Uterus (tissue), 4 donors: ENCODE results near the gene PPM1F. TPM values are rescaled to one million over a fixed set of nuclear protein-coding genes. Genes with fewer than 3 reads are reported as not detected.

ENCODE experiments used
- DNase-seq, 2 donors: peaks; one replicate each; pipeline ENCODE4 v3.0.0-alpha.2; 2019 to 2020
- H3K27ac ChIP-seq, 2 donors: fragments of 200-600 bp; sonication (generic); 1 replicate in 1 of 2; 2 replicates in 1 of 2; pipeline ENCODE4 v1.5.1; 2016 to 2018
- H3K27me3 ChIP-seq, 2 donors: fragments of 200-600 bp; sonication (generic); one replicate each; pipeline ENCODE4 v1.5.1; 2018 to 2019; ENCODE audit warnings: control low read depth in 1 of 2
- H3K36me3 ChIP-seq, 2 donors: fragments of 200-600 bp; sonication (generic); one replicate each; pipeline ENCODE4 v1.5.1; 2019; ENCODE audit warnings: control low read depth in 1 of 2
- H3K4me1 ChIP-seq, 2 donors: fragments of 200-600 bp; sonication (generic); one replicate each; pipeline ENCODE4 v1.5.1; 2018 to 2019; ENCODE audit warnings: control low read depth in 1 of 2
- H3K4me3 ChIP-seq, 2 donors: fragments of 200-600 bp; sonication (generic); 1 replicate in 1 of 2; 2 replicates in 1 of 2; pipeline ENCODE4 v1.5.1; 2018 to 2019; ENCODE audit warnings: mild to moderate bottlenecking in 1 of 2
- H3K9me3 ChIP-seq, 2 donors: fragments of 200-600 bp; sonication (generic); one replicate each; pipeline ENCODE4 v1.5.1; 2019; ENCODE audit warnings: control low read depth in 1 of 2
- CTCF ChIP-seq, 4 experiments: fragments of 200-600 bp in 2 of 4; fragments of 450-650 bp in 2 of 4; sonication (generic) in 2 of 4; IDR thresholded peaks; one replicate each; pipeline ENCODE4 v1.5.1; 2016 to 2019; ENCODE audit warnings: antibody characterized with exemption in 4 of 4, mild to moderate bottlenecking in 2 of 4, moderate library complexity in 1 of 4
- POLR2A ChIP-seq, 2 donors: fragments of 450-650 bp; IDR thresholded peaks; one replicate each; pipeline ENCODE4 v1.6.1; 2016; ENCODE audit warnings: antibody characterized with exemption in 2 of 2, mild to moderate bottlenecking in 1 of 2, moderate library complexity in 1 of 2
- intact Hi-C: fragments of 100-400 bp; cut with DNase I; formaldehyde crosslinking; loops from one replicate; pipeline ENCODE4 v1.15.1; 2023; ENCODE audit warnings: low total_unique reads
- total RNA-seq, 4 donors: library from RNA; depleted of rRNA in 3 of 4; stranded (reverse); fragments of >200 nt in 3 of 4; gene quantifications; one replicate each; pipeline versions ENCODE4 v1.1.0 to v1.2.4, GENCODE V29; 2014 to 2023
- donor health status: DM: yes; HTN: yes; CAD: no.

The PPM1F gene
- total RNA-seq, 4 donors from 2014 or later: 16.2 to 67.3 (median 48.8) TPM

GRCh38 chr22:21931056-21931455 is 21.6 kb downstream of the PPM1F start:
- H3K27ac ChIP-seq: no peak overlapping the region
- intact Hi-C loops: no loop called here
- no peaks in the 10 kb centered on the region for H3K36me3 ChIP-seq
- DNase-seq: no peak
- no peak overlapping the region for H3K4me3 ChIP-seq
- no peak for TF ChIP-seq POLR2A (IDR thresholded peaks at IDR 0.05)
- TF ChIP-seq CTCF (IDR thresholded peaks at IDR 0.05): no peak
- H3K4me1 ChIP-seq: no peaks in the 10 kb centered on the region
- no peaks in the 10 kb centered on the region for H3K9me3 ChIP-seq
- no peaks in the 10 kb centered on the region for H3K27me3 ChIP-seq

GRCh38 chr22:21929253-21929652 is 23.4 kb downstream of the PPM1F start:
- intact Hi-C loops: no loop called here
- TF ChIP-seq POLR2A (IDR thresholded peaks at IDR 0.05) (no peak), CTCF (IDR thresholded peaks at IDR 0.05) (no peak)
- no peaks in the 10 kb centered on the region for H3K9me3 ChIP-seq

GRCh38 chr22:21928048-21928447 is 24.6 kb downstream of the PPM1F start:
- H3K36me3 ChIP-seq: no peaks in the 10 kb centered on the region
- no peak overlapping the region for H3K27ac ChIP-seq

More at GRCh38 chr22:21929253-21929652, 23.4 kb downstream of the PPM1F start:
- Histone ChIP-seq H3K4me3 (no peak overlapping the region), H3K36me3 (no peaks in the 10 kb centered on the region), H3K27me3 (no peaks in the 10 kb centered on the region), H3K4me1 (no peaks in the 10 kb centered on the region), H3K27ac (no peak overlapping the region)
- no peak for DNase-seq

GRCh38 chr22:21927174-21927823 is 25.3 kb downstream of the PPM1F start:
- Histone ChIP-seq H3K27me3 (no peaks in the 10 kb centered on the region), H3K27ac (no peak overlapping the region), H3K4me1 (no peaks in the 10 kb centered on the region), H3K4me3 (no peak overlapping the region), H3K36me3 (no peaks in the 10 kb centered on the region), H3K9me3 (no peaks in the 10 kb centered on the region)
- TF ChIP-seq POLR2A (IDR thresholded peaks at IDR 0.05): no peak
- TF ChIP-seq CTCF (IDR thresholded peaks at IDR 0.05): no peak
- DNase-seq: no peak
- intact Hi-C loops: no loop called here

More at GRCh38 chr22:21928048-21928447, 24.6 kb downstream of the PPM1F start:
- H3K9me3 ChIP-seq: no peaks in the 10 kb centered on the region
- H3K4me1 ChIP-seq: no peaks in the 10 kb centered on the region
- intact Hi-C loops: no loop called here
- H3K4me3 ChIP-seq: no peak overlapping the region
- no peak for DNase-seq
- TF ChIP-seq POLR2A (IDR thresholded peaks at IDR 0.05): no peak
- no peak for TF ChIP-seq CTCF (IDR thresholded peaks at IDR 0.05)
- no peaks in the 10 kb centered on the region for H3K27me3 ChIP-seq

GRCh38 chr22:21926728-21927127 is 25.9 kb downstream of the PPM1F start:
- no peak for DNase-seq
- no peak for TF ChIP-seq CTCF (IDR thresholded peaks at IDR 0.05)
- no peak for TF ChIP-seq POLR2A (IDR thresholded peaks at IDR 0.05)
- Histone ChIP-seq H3K27ac (no peak overlapping the region), H3K4me1 (no peaks in the 10 kb centered on the region), H3K36me3 (no peaks in the 10 kb centered on the region), H3K27me3 (no peaks in the 10 kb centered on the region), H3K4me3 (no peak overlapping the region), H3K9me3 (no peaks in the 10 kb centered on the region)
- intact Hi-C loops: no loop called here
